ENCODE data around the gene GRIN3A. TPM values are rescaled to one million over a fixed set of nuclear protein-coding genes. Genes with fewer than 3 reads are reported as not detected.

The GRIN3A gene
- total RNA-seq, 2 experiments from 2014 or later: not detected

DNA sequence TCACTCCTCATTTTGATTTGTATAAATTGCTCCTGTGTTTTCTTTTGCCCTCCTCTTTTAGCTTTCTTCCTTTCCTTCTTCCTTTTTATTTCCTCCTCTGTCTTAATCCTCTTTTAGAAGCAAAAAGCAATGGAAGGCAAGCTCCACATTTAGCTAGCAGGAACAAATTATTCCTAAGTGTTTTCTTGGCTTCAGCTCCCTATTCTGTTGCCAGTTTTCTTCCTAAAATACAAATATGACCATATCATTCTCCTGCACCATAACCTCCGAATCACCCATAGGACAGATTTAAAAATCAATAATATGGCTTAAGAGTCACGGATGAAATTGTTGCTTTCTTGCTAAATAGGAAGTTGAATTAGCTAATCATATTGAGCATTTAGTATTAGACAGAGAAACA is 49.4 kb downstream of the GRIN3A start:
- H3K4me3 Mint-ChIP-seq: no peak overlapping the region
- no peaks in the 10 kb centered on the region for H3K9me3 Mint-ChIP-seq
- no peak overlapping the region for H3K27ac Mint-ChIP-seq

DNA sequence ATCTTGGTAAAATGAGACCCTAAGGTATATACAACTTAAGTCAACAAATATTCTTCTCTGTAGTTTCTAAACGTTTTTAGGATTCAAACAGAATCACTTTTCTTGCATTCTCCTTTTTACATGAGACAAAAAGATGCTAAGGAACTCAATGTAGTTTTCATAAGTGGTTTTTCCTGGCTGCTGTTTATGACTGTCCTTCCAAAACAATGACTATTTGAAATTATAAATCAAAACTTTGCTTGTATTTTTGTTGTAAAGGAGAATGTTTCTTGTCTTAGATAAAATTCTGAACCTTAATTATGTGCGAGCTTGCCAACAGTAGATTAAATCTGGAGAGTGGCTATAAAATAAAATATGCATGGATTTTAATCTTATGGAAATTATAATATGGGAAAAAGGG is 53.8 kb downstream of the GRIN3A start:
- Mint-ChIP-seq H3K27me3 (peaks cover 6% of the 10 kb centered on the region), H3K9me3 (no peaks in the 10 kb centered on the region), H3K27ac (no peak overlapping the region), H3K36me3 (ENCODE audit: low read depth) (no peaks in the 10 kb centered on the region), H3K4me1 (ENCODE audit: low read depth) (no peaks in the 10 kb centered on the region), H3K4me3 (no peak overlapping the region)
- TF ChIP-seq, protein P1, sequence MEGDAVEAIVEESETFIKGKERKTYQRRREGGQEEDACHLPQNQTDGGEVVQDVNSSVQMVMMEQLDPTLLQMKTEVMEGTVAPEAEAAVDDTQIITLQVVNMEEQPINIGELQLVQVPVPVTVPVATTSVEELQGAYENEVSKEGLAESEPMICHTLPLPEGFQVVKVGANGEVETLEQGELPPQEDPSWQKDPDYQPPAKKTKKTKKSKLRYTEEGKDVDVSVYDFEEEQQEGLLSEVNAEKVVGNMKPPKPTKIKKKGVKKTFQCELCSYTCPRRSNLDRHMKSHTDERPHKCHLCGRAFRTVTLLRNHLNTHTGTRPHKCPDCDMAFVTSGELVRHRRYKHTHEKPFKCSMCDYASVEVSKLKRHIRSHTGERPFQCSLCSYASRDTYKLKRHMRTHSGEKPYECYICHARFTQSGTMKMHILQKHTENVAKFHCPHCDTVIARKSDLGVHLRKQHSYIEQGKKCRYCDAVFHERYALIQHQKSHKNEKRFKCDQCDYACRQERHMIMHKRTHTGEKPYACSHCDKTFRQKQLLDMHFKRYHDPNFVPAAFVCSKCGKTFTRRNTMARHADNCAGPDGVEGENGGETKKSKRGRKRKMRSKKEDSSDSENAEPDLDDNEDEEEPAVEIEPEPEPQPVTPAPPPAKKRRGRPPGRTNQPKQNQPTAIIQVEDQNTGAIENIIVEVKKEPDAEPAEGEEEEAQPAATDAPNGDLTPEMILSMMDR (IDR thresholded peaks at IDR 0.05): no peak
- ATAC-seq (no peak), DNase-seq (no peak)
- ChIA-PET CTCF (no interaction called here), POLR2A (no interaction called here)
- intact Hi-C loops (cut with micrococcal nuclease): no loop called here

More for the DNA sequence above, 49.4 kb downstream of the GRIN3A start:
- TF ChIP-seq, protein P1 (IDR thresholded peaks at IDR 0.05): no peak
- no peaks in the 10 kb centered on the region for H3K4me1 Mint-ChIP-seq (ENCODE audit: low read depth)
- POLR2A ChIA-PET: interaction anchor here (0.6 to 1.1 kb wide), 2 partner anchors 10 to 50 kb away, joined by 3 read pairs; no protein-coding TSS in a partner anchor
- DNase-seq: no peak
- H3K27me3 Mint-ChIP-seq: no peaks in the 10 kb centered on the region
- H3K36me3 Mint-ChIP-seq (ENCODE audit: low read depth): no peaks in the 10 kb centered on the region
- ATAC-seq: no peak
- intact Hi-C loops (cut with micrococcal nuclease): no loop called here
- CTCF ChIA-PET: interaction anchor here (1.0 kb wide), 1 partner anchor 23 kb away, joined by 3 read pairs; no protein-coding TSS in a partner anchor

DNA sequence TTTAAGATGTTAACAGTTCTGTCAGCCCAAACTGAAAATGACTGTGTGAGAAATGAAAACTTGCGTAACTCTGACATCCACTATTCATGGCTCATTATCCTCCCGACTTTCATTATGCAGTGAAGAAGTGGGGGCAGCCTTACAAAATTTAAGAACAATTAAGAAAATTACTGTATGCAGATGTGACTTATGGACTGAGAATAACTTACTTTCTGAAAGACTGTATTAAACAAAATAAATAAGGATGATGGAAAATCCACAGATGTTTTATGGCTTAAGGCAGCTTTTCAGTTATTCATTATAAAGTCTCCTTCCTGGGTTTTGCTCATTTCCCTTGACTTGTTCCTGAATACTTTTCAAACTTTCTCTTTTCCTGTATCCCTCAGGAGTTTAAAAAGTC is 55.2 kb downstream of the GRIN3A start:
- no peaks in the 10 kb centered on the region for H3K9me3 Mint-ChIP-seq
- intact Hi-C loops (cut with micrococcal nuclease): no loop called here
- no peak overlapping the region for H3K27ac Mint-ChIP-seq
- no peaks in the 10 kb centered on the region for H3K36me3 Mint-ChIP-seq (ENCODE audit: low read depth)
- ChIA-PET POLR2A (no interaction called here), CTCF (no interaction called here)
- ATAC-seq: no peak
- DNase-seq: no peak
- H3K4me3 Mint-ChIP-seq: no peak overlapping the region
- TF ChIP-seq, protein P1 (IDR thresholded peaks at IDR 0.05): no peak
- H3K27me3 Mint-ChIP-seq: peaks cover 6% of the 10 kb centered on the region
- no peaks in the 10 kb centered on the region for H3K4me1 Mint-ChIP-seq (ENCODE audit: low read depth)

DNA sequence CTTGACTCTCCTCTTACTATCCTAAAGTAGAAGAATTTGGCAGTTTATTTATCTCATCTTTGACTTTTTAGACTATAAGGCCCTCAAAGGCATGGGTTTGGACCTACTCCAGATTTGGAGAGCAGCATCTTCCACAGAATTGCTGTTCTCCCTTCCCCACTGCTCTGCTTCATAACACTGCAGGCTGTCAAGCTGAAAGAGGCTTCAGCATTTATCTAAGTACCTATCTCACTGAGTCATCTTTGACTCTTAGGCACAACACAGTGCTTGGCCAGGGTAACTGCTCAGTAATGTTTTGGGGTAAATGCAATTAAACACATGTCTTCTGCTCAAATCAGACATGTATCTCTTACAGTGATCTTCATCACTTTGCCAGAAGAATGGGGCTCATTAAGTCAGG is 60.6 kb downstream of the GRIN3A start:
- intact Hi-C loops (cut with micrococcal nuclease): no loop called here
- DNase-seq (no peak), ATAC-seq (no peak)
- Mint-ChIP-seq H3K4me3 (no peak overlapping the region), H3K27me3 (peaks cover under 1% of the 10 kb centered on the region), H3K9me3 (no peaks in the 10 kb centered on the region), H3K36me3 (ENCODE audit: low read depth) (no peaks in the 10 kb centered on the region), H3K4me1 (ENCODE audit: low read depth) (no peaks in the 10 kb centered on the region), H3K27ac (no peak overlapping the region)
- ChIA-PET POLR2A (no interaction called here), CTCF (no interaction called here)
- TF ChIP-seq, protein P1 (IDR thresholded peaks at IDR 0.05): no peak

DNA sequence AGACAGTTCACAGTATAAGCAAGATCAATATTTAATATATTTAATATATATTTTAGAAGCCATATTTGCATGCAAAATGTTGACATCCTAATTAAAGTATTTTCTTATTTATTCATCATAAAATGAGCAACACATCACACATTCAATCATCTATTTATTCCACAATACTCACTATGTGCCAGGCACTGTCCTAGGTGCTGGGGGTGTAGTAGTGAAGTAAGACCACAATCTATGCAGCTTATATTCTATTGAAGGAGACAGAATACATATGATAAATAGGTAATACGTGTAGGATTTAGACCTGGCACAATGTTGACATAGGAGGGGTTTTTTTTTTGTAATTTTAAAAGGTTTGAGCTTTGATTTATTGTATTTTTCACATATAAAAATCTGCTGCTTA is 63.1 kb downstream of the GRIN3A start:
- H3K4me3 Mint-ChIP-seq: no peak overlapping the region
- intact Hi-C loops (cut with micrococcal nuclease): no loop called here
- TF ChIP-seq, protein P1 (IDR thresholded peaks at IDR 0.05): no peak
- no peaks in the 10 kb centered on the region for H3K36me3 Mint-ChIP-seq (ENCODE audit: low read depth)
- H3K9me3 Mint-ChIP-seq: no peaks in the 10 kb centered on the region
- DNase-seq (no peak), ATAC-seq (no peak)
- ChIA-PET CTCF (no interaction called here), POLR2A (no interaction called here)
- no peak overlapping the region for H3K27ac Mint-ChIP-seq
- H3K27me3 Mint-ChIP-seq: no peaks in the 10 kb centered on the region
- no peaks in the 10 kb centered on the region for H3K4me1 Mint-ChIP-seq (ENCODE audit: low read depth)
